ENCODE data around the gene ATF7IP2. TPM values are rescaled to one million over a fixed set of nuclear protein-coding genes. Genes with fewer than 3 reads are reported as not detected.
"Not testable (repeated sequence)": the region's sequence is repeated elsewhere in the genome, so short reads cannot be mapped to it uniquely, and the experiment has no call there.

The ATF7IP2 gene
- total and polyA plus RNA-seq, 12 donors = 16.2 to 97.6 (median 71.9) TPM

GRCh38 chr16:10453159-10453510 is 67.3 kb downstream of the ATF7IP2 start:
- TF ChIP-seq CTCF (IDR thresholded peaks at IDR 0.05) (no peak), POLR2A (IDR thresholded peaks at IDR 0.05) (no peak)
- Histone ChIP-seq H3K36me3 (replicated peaks in 1 of 2) (peaks cover 0 to 9% of the 10 kb centered on the region in 2 donors), H3K4me1 (replicated peaks in 1 of 2) (no peaks in the 10 kb centered on the region), H3K27me3 (no peaks in the 10 kb centered on the region), H3K27ac (no peak overlapping the region), H3K9me3 (replicated peaks in 1 of 3) (no peaks in the 10 kb centered on the region), H3K4me3 (no peak overlapping the region)
- DNase-seq = no peak
- WGBS, 4 donors = 94 to 98% (median 98%) methylated on average over 6 of the region's 6 CpGs
- intact Hi-C loops (cut with DNase I) = no loop called here

- H3K27ac ChIP-seq = no peak overlapping the region
- TF ChIP-seq CTCF (IDR thresholded peaks at IDR 0.05) (no peak), POLR2A (IDR thresholded peaks at IDR 0.05) (no peak)
- DNase-seq = no peak
- H3K9me3 ChIP-seq (replicated peaks in 1 of 3) = no peaks in the 10 kb centered on the region
- no peaks in the 10 kb centered on the region for H3K36me3 ChIP-seq (replicated peaks in 1 of 2)
- WGBS, 4 donors = 95 to 96% (median 96%) methylated on average over 2 of the region's 2 CpGs
- H3K27me3 ChIP-seq = no peaks in the 10 kb centered on the region
- intact Hi-C loops (cut with DNase I) = no loop called here
- no peaks in the 10 kb centered on the region for H3K4me1 ChIP-seq (replicated peaks in 1 of 2)
- no peak overlapping the region for H3K4me3 ChIP-seq
Observed at GRCh38 chr16:10465821-10466220, 80.0 kb downstream of the ATF7IP2 start.

- no peaks in the 10 kb centered on the region for H3K36me3 ChIP-seq (replicated peaks in 1 of 2)
- 96 to 98% (median 97%) methylated on average over 2 of the region's 2 CpGs for WGBS, 4 donors
- H3K27ac ChIP-seq = no peak overlapping the region
- H3K4me3 ChIP-seq = no peak overlapping the region
- intact Hi-C loops (cut with DNase I) = no loop called here
- no peak for TF ChIP-seq CTCF (IDR thresholded peaks at IDR 0.05)
- no peak for TF ChIP-seq POLR2A (IDR thresholded peaks at IDR 0.05)
- no peaks in the 10 kb centered on the region for H3K9me3 ChIP-seq (replicated peaks in 1 of 3)
- H3K4me1 ChIP-seq (replicated peaks in 1 of 2) = no peaks in the 10 kb centered on the region
- no peaks in the 10 kb centered on the region for H3K27me3 ChIP-seq
- DNase-seq = no peak
Observed at GRCh38 chr16:10466313-10466712, 80.5 kb downstream of the ATF7IP2 start.

GRCh38 chr16:10466861-10467260 is 81.0 kb downstream of the ATF7IP2 start:
- DNase-seq = no peak
- Histone ChIP-seq H3K4me1 (replicated peaks in 1 of 2) (no peaks in the 10 kb centered on the region), H3K9me3 (replicated peaks in 1 of 3) (no peaks in the 10 kb centered on the region), H3K27ac (no peak overlapping the region), H3K27me3 (no peaks in the 10 kb centered on the region), H3K36me3 (replicated peaks in 1 of 2) (no peaks in the 10 kb centered on the region), H3K4me3 (no peak overlapping the region)
- intact Hi-C loops (cut with DNase I) = no loop called here
- TF ChIP-seq CTCF (IDR thresholded peaks at IDR 0.05) = no peak
- no peak for TF ChIP-seq POLR2A (IDR thresholded peaks at IDR 0.05)

GRCh38 chr16:10476636-10477035 is 90.8 kb downstream of the ATF7IP2 start:
- H3K9me3 ChIP-seq (replicated peaks in 1 of 3); H3K36me3 ChIP-seq (replicated peaks in 1 of 2); H3K4me3 ChIP-seq; intact Hi-C loops (cut with DNase I); H3K27me3 ChIP-seq; H3K4me1 ChIP-seq (replicated peaks in 1 of 2); H3K27ac ChIP-seq; DNase-seq: not testable (repeated sequence)
- 93 to 100% (median 96%) methylated on average over 1 of the region's 1 CpG for WGBS, 4 donors

All from adrenal gland (tissue), 12 donors.